ENCODE data around the gene NDUFAB1. TPM values are rescaled to one million over a fixed set of nuclear protein-coding genes. Genes with fewer than 3 reads are reported as not detected.

Gene NDUFAB1
- total and polyA plus RNA-seq, 10 donors: 40.1 to 140 (median 63.6) TPM

DNA sequence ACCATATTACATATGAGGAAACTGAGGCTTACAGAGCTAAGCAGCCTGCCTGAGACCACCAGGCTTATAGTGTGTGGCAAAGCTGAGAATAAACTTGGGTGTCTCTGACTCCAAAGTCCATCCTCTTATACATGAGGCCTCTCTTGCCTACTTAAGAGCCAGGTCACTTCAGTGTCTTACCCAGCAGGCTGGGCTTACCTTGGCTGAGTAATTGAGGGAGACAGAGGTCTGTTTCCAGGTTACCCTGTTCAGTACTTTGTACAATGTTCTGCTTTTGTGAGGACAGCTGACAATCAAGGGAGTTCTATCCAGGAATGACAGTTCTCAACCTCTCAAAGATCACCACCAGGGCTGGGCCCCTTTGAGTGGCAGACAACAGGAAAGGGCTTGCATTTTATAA is 14.4 kb downstream of the NDUFAB1 start:
- Histone ChIP-seq H3K27me3 (replicated peaks in 1 of 7) (no peaks in the 10 kb centered on the region), H3K4me3 (no peak overlapping the region), H3K27ac (no peak overlapping the region), H3K9me3 (no peaks in the 10 kb centered on the region), H3K4me1 (peaks cover 0 to 10% (median 0%) of the 10 kb centered on the region in 6 donors), H3K36me3 (peaks cover 0 to 99% (median 63%) of the 10 kb centered on the region in 6 donors)
- TF ChIP-seq POLR2A (IDR thresholded peaks at IDR 0.05) (no peak), CTCF (IDR thresholded peaks at IDR 0.05 in 8 of 11, conservative IDR thresholded peaks at IDR 0.05 in 3 of 11) (no peak), POLR2AphosphoS5 (IDR thresholded peaks at IDR 0.05) (no peak)
- no peak for DNase-seq
- intact Hi-C loops (cut with DNase I; ENCODE audit: low total_unique reads): no loop called here

DNA sequence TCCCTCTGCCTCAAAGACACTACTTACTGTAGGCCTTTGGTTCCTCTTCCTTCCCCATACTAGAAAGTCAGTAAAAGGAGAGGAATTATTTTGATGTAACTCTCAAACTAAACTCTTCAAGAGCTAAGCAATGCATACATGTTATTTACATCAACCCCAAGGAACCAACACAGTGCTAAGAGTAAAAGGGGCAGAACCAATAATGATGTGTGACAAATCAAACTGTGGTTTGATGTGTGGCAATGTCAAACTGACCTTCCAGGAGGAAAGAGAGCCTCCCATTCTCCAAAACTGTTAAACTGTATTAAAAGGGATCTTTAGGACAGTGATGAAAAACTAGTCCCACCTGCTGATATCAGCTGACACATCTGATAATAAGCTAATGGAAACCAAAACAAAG is 15.7 kb downstream of the NDUFAB1 start:
- H3K9me3 ChIP-seq: no peaks in the 10 kb centered on the region
- no peak for TF ChIP-seq POLR2AphosphoS5 (IDR thresholded peaks at IDR 0.05)
- TF ChIP-seq POLR2A (IDR thresholded peaks at IDR 0.05): no peak
- TF ChIP-seq CTCF (IDR thresholded peaks at IDR 0.05 in 8 of 11, conservative IDR thresholded peaks at IDR 0.05 in 3 of 11): no peak
- H3K27ac ChIP-seq: no peak overlapping the region
- H3K36me3 ChIP-seq: peaks cover 0 to 99% (median 52%) of the 10 kb centered on the region in 6 donors
- intact Hi-C loops (cut with DNase I; ENCODE audit: low total_unique reads): no loop called here
- H3K27me3 ChIP-seq (replicated peaks in 1 of 7): no peaks in the 10 kb centered on the region
- H3K4me1 ChIP-seq: peaks cover 0 to 10% (median 0%) of the 10 kb centered on the region in 6 donors
- no peak for DNase-seq
- no peak overlapping the region for H3K4me3 ChIP-seq

DNA sequence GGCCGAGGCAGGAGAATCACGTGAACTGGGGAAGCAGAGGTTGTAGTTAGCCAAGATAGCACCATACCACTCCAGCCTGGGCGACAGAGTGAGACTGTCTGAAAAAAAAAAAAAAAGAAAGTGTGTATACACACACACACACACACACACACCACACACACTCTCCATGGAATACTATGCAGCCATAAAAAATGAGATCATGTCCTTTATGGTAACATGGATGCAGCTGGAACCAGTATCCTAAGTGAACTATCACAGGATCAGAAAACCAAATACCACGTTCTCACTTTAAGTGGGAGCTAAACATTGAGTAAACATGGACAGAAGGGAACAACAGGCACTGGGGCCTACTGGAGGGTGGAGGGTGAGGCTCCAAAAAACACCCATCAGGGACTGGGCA is 16.7 kb downstream of the NDUFAB1 start:
- no peak overlapping the region for H3K27ac ChIP-seq
- TF ChIP-seq CTCF (IDR thresholded peaks at IDR 0.05 in 8 of 11, conservative IDR thresholded peaks at IDR 0.05 in 3 of 11): no peak
- no peak for TF ChIP-seq POLR2AphosphoS5 (IDR thresholded peaks at IDR 0.05)
- no peak for TF ChIP-seq POLR2A (IDR thresholded peaks at IDR 0.05)
- peaks cover 0 to 10% (median 0%) of the 10 kb centered on the region in 6 donors for H3K4me1 ChIP-seq
- H3K9me3 ChIP-seq: no peaks in the 10 kb centered on the region
- no peaks in the 10 kb centered on the region for H3K27me3 ChIP-seq (replicated peaks in 1 of 7)
- WGBS, 5 donors: 93 to 99% (median 96%) methylated on average over 4 of the region's 4 CpGs
- H3K4me3 ChIP-seq: no peak overlapping the region
- peaks cover 0 to 99% (median 47%) of the 10 kb centered on the region in 6 donors for H3K36me3 ChIP-seq
- intact Hi-C loops (cut with DNase I; ENCODE audit: low total_unique reads): no loop called here
- DNase-seq: no peak

- no peak for DNase-seq
- TF ChIP-seq POLR2AphosphoS5 (IDR thresholded peaks at IDR 0.05): no peak
- no peak for TF ChIP-seq POLR2A (IDR thresholded peaks at IDR 0.05)
- TF ChIP-seq CTCF (IDR thresholded peaks at IDR 0.05 in 8 of 11, conservative IDR thresholded peaks at IDR 0.05 in 3 of 11): no peak
- Histone ChIP-seq H3K9me3 (no peaks in the 10 kb centered on the region), H3K27ac (no peak overlapping the region), H3K4me3 (no peak overlapping the region), H3K4me1 (peaks cover 0 to 10% (median 0%) of the 10 kb centered on the region in 6 donors), H3K36me3 (peaks cover 0 to 99% (median 47%) of the 10 kb centered on the region in 6 donors), H3K27me3 (replicated peaks in 1 of 7) (no peaks in the 10 kb centered on the region)
- 73 to 82% (median 75%) methylated on average over 5 of the region's 5 CpGs for WGBS, 5 donors
- intact Hi-C loops (cut with DNase I; ENCODE audit: low total_unique reads): no loop called here
Measured at GRCh38 chr16:23578101-23578830, 17.9 kb downstream of the NDUFAB1 start.
